Endothelial cell (in vitro differentiated cells): Measurements from ENCODE around the gene GLA. TPM values are rescaled to one million over a fixed set of nuclear protein-coding genes. Genes with fewer than 3 reads are reported as not detected.
A peak's percentile ranks its signal among the peaks of the same experiment; 100 is the strongest.

ENCODE experiments used
- DNase-seq: peaks from one replicate; pipeline ENCODE4 v3.0.0; 2021; ENCODE audit warnings: low spot score
- H3K27ac Mint-ChIP-seq: one replicate; pipeline ENCODE4 v1.8.0; 2021; ENCODE audit warnings: mixed read lengths, inconsistent platforms; ENCODE audit not compliant: unreplicated experiment
- H3K27me3 Mint-ChIP-seq: one replicate; pipeline ENCODE4 v1.8.0; 2021; ENCODE audit warnings: mild to moderate bottlenecking, moderate library complexity, mixed read lengths, inconsistent platforms; ENCODE audit not compliant: unreplicated experiment
- H3K36me3 Mint-ChIP-seq: one replicate; pipeline ENCODE4 v1.8.0; 2021; ENCODE audit warnings: mild to moderate bottlenecking, low read depth, mixed read lengths, inconsistent platforms; ENCODE audit not compliant: unreplicated experiment
- H3K4me1 Mint-ChIP-seq: one replicate; pipeline ENCODE4 v1.8.0; 2021; ENCODE audit warnings: mild to moderate bottlenecking, mixed read lengths, inconsistent platforms; ENCODE audit not compliant: unreplicated experiment
- H3K4me3 Mint-ChIP-seq: one replicate; pipeline ENCODE4 v1.8.0; 2021; ENCODE audit warnings: mild to moderate bottlenecking, mixed read lengths, inconsistent platforms; ENCODE audit not compliant: unreplicated experiment
- H3K9me3 Mint-ChIP-seq: one replicate; pipeline ENCODE4 v1.8.0; 2021; ENCODE audit warnings: mixed read lengths, inconsistent platforms; ENCODE audit not compliant: unreplicated experiment
- total RNA-seq: library from RNA; stranded (reverse); fragmentation: NEBNext Ultra II Directional; extraction: Animal tissue kit (Norgen Biotek cat#: 25700); gene quantifications from one replicate; pipeline ENCODE4 v1.2.1, GENCODE V29; 2021; ENCODE audit not compliant: unreplicated experiment
- TF ChIP-seq, protein P1 (sequence below): fragments of 200-600 bp; sonication (generic); IDR thresholded peaks from one replicate; pipeline ENCODE4 v1.5.0; 2021; ENCODE audit warnings: antibody characterized with exemption; ENCODE audit not compliant: unreplicated experiment

Gene GLA
- total RNA-seq, 1 donor from 2014 or later, result 37.8 TPM

DNA sequence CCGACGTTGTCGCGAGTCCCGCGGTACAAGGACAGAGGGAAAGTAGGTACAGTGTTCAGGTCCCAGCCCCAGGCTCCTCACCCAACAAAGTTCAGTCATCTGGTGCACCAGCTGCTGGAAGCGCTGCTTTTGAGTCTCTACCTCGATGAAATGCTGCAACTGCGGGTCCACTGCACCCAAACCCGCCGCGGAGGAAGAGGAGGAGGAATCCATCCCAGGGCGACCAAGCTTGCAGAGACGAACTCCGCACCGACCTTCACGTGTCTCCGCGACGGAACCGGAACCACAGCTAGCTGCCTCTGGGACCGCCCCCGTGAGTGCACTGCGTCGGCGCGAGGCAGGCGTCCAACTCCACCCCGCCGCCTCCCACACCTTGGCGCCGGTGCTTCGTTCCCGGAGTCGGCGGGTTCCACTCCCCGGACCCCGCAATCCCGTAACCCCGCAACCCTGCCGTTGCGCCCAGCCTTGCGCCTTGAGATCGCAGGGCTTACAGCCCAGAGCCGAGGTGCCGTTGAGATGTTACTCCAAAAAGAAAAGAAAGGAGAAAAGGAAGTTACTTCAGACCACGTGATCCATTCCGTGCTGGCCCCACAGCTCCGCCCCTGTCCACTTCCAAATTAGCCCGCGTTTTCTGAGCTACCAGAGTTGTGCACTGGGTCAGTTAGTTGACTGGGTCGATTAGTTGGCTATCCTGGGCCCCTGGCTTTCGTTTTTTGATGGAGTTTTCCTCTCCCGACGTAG, 59.1 kb downstream of the GLA start, which contains the start of gene TIMM8A:
TSS of gene TIMM8A (minus strand) at position 291 of the 741 bp plus-strand sequence. CDS start at position 213, 78 bp downstream.
- Mint-ChIP-seq H3K4me3 (peak within 1 kb of the TSS; percentile 89), H3K9me3 (no peaks in the 10 kb centered on the region), H3K27me3 (no peaks in the 10 kb centered on the region), H3K27ac (peak within 1 kb of the TSS; percentile 75), H3K4me1 (peaks cover 7% of the 10 kb centered on the region), H3K36me3 (peaks cover 3% of the 10 kb centered on the region)
- TF ChIP-seq, protein P1, sequence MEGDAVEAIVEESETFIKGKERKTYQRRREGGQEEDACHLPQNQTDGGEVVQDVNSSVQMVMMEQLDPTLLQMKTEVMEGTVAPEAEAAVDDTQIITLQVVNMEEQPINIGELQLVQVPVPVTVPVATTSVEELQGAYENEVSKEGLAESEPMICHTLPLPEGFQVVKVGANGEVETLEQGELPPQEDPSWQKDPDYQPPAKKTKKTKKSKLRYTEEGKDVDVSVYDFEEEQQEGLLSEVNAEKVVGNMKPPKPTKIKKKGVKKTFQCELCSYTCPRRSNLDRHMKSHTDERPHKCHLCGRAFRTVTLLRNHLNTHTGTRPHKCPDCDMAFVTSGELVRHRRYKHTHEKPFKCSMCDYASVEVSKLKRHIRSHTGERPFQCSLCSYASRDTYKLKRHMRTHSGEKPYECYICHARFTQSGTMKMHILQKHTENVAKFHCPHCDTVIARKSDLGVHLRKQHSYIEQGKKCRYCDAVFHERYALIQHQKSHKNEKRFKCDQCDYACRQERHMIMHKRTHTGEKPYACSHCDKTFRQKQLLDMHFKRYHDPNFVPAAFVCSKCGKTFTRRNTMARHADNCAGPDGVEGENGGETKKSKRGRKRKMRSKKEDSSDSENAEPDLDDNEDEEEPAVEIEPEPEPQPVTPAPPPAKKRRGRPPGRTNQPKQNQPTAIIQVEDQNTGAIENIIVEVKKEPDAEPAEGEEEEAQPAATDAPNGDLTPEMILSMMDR, result no peak
- peak; percentile 60 for DNase-seq

DNA sequence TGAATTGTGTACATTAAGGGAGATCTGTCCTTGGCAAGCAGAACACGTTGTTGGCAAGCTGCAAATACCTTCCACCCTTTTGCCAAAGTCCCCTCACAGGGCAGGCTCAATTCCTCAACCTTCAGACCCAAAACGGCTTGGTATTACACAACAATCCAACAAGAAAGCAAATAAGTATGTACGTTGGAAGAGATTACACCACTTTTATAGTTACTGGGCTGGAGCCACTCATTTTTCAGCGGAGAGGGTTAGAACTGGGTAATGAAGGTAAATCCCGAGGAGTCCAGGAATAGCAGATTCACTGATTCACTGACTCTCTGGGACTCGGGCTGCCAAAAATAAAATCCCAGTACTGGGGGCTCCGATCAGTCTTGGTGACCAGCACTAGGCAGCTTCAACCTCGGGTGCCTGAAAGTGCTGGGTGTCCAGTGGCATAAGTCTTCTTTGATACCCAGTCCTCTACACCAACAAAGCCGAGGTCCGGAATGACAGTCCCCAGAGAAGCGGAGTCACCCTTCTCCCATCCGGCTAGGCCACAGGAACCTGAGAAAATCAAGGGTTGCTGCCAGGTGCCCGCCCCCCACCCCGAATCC, 59.8 kb downstream of the GLA start:
- Mint-ChIP-seq H3K27ac (no peak overlapping the region), H3K4me3 (peak overlapping the region; percentile 89), H3K27me3 (no peaks in the 10 kb centered on the region), H3K4me1 (peaks cover 7% of the 10 kb centered on the region), H3K36me3 (peaks cover 3% of the 10 kb centered on the region), H3K9me3 (no peaks in the 10 kb centered on the region)
- TF ChIP-seq, protein P1, result no peak
- no peak for DNase-seq

Other genes with a start within 250 kb of the GLA start
- gene DRP2, start 188.1 kb downstream of the GLA start, total RNA-seq, result 1.6 TPM
- gene TAF7L, start 116.6 kb downstream of the GLA start, total RNA-seq, result 0.31 TPM
- 12.5 TPM for gene TIMM8A, start 59.2 kb downstream of the GLA start, total RNA-seq
- 9.4 TPM for gene BTK, start 21.7 kb downstream of the GLA start, total RNA-seq
- gene RPL36A, start 16.9 kb downstream of the GLA start, total RNA-seq, result 225 TPM
- gene HNRNPH2, start 297 bp upstream of the GLA start, total RNA-seq, result 53.2 TPM
- gene ARMCX4, start 77.5 kb upstream of the GLA start, total RNA-seq, result 17.9 TPM
- gene ARMCX1, start 142.6 kb upstream of the GLA start, total RNA-seq, result 35.2 TPM
- 123 TPM for gene ARMCX6, start 210.1 kb upstream of the GLA start, total RNA-seq
- 102 TPM for gene ARMCX3, start 215.2 kb upstream of the GLA start, total RNA-seq